K562 (cell line): ENCODE measurements around the gene TRIP6. TPM values are rescaled to one million over a fixed set of nuclear protein-coding genes. Genes with fewer than 3 reads are reported as not detected.

Experiments used
- ATAC-seq: fragments of 200-7000 bp; cut with Tn5 transposase; 3 replicates; pipeline ENCODE4 v1.9.1; 2020; ENCODE audit warnings: moderate library complexity
- BruUV-seq: library from RNA; stranded (reverse); fragments of 400-500 nt; replicated peaks from 2 replicates; lab custom pipeline; 2021; lab: Mats Ljungman, UMichigan
- CTCF ChIA-PET: fragments of 300-600 bp; formaldehyde crosslinking; extraction: SDS; loops from one replicate; lab custom pipeline; 2021; ENCODE audit warnings: low intra/inter-chr PET ratio; lab: Yijun Ruan, JAX
- POLR2A ChIA-PET: fragments of 300-600, 350-650 bp; sonication (Branson Sonifier 250); formaldehyde crosslinking; extraction: SDS; loops from one replicate; lab custom pipeline; 2021; ENCODE audit warnings: antibody characterized with exemption, inconsistent platforms; lab: Yijun Ruan, JAX
- DNase-seq, 4 experiments: peaks; one replicate each; pipeline versions ENCODE4 v3.0.0 to v3.0.0-alpha.2; 2011 to 2018; ENCODE audit warnings: low spot score in 3 of 4, mixed read lengths in 3 of 4; ENCODE audit errors: extremely low read depth in 1 of 4
- FAIRE-seq: peaks from 2 replicates; lab custom pipeline; 2011; peaks lifted over from hg19 to GRCh38; lab: Jason Lieb, UNC
- H2AFZ ChIP-seq: 2 replicates; pipeline ENCODE4 v1.6.0; 2011; ENCODE audit warnings: low read depth, low read length, control low read depth, inconsistent platforms
- H3K27ac ChIP-seq: fragments of 200-600 bp; 3 replicates; pipeline ENCODE4 v1.8.0; 2011; ENCODE audit warnings: low read depth, mild to moderate bottlenecking, control low read depth, inconsistent platforms, low read length, moderate library complexity, mixed read lengths; ENCODE audit errors: extremely low read depth
- H3K27me3 ChIP-seq, 2 experiments: fragments of 300-600 bp in 1 of 2; 2 replicates in 1 of 2; 3 replicates in 1 of 2; pipeline versions ENCODE4 v1.6.0 to v1.8.0; 2011; ENCODE audit warnings: inconsistent platforms in 2 of 2, low read length in 2 of 2, mild to moderate bottlenecking in 1 of 2, mixed read lengths in 1 of 2, moderate library complexity in 1 of 2; ENCODE audit not compliant: control insufficient read depth in 2 of 2, insufficient read depth in 2 of 2
- H3K36me3 ChIP-seq: fragments of 300-600 bp; 3 replicates; pipeline ENCODE4 v1.8.0; 2011; ENCODE audit warnings: mild to moderate bottlenecking, low read length, inconsistent platforms; ENCODE audit not compliant: control insufficient read depth, insufficient read depth
- H3K4me1 ChIP-seq, 2 experiments: fragments of 200-600 bp in 1 of 2; replicated peaks in 1 of 2; 2 replicates in 1 of 2; 3 replicates in 1 of 2; pipeline versions ENCODE4 v1.5.1 to v1.8.0; 2011; ENCODE audit warnings: inconsistent platforms in 2 of 2, low read length in 2 of 2, mild to moderate bottlenecking in 1 of 2, mixed read lengths in 1 of 2, moderate library complexity in 1 of 2; ENCODE audit not compliant: control insufficient read depth in 2 of 2, insufficient read depth in 2 of 2
- H3K4me2 ChIP-seq: 2 replicates; pipeline ENCODE4 v1.6.1; 2011; ENCODE audit warnings: low read length, control low read depth, inconsistent platforms, mixed read lengths; ENCODE audit not compliant: insufficient read depth
- H3K4me3 ChIP-seq: fragments of 200-600 bp; sonication (generic), shearing (Covaris generic); 2 replicates; pipeline ENCODE4 v1.5.1; 2016; ENCODE audit warnings: control low read depth, inconsistent platforms
- H3K79me2 ChIP-seq: fragments of 200-600 bp; 3 replicates; pipeline ENCODE4 v1.8.0; 2011; ENCODE audit warnings: low read length, inconsistent platforms; ENCODE audit not compliant: control insufficient read depth, insufficient read depth
- H3K9ac ChIP-seq, 2 experiments: 2 replicates each; pipeline versions ENCODE4 v1.6.0 to v1.6.1; 2011; ENCODE audit warnings: low read depth in 2 of 2, low read length in 2 of 2, control low read depth in 1 of 2, inconsistent platforms in 1 of 2, mild to moderate bottlenecking in 1 of 2, mixed read lengths in 1 of 2; ENCODE audit not compliant: insufficient read depth in 1 of 2
- H3K9me1 ChIP-seq: one replicate; pipeline ENCODE4 v1.6.0; 2011; ENCODE audit warnings: inconsistent platforms, mild to moderate bottlenecking, low read length, moderate library complexity; ENCODE audit not compliant: control insufficient read depth, insufficient read depth
- H3K9me3 ChIP-seq: replicated peaks from 2 replicates; pipeline ENCODE4 v1.5.1; 2011; ENCODE audit warnings: low read depth, low read length, inconsistent platforms; ENCODE audit not compliant: control insufficient read depth, insufficient read depth
- H4K20me1 ChIP-seq: replicated peaks from 2 replicates; pipeline ENCODE4 v1.6.1; 2011; ENCODE audit warnings: low read length, inconsistent platforms, mixed read lengths; ENCODE audit not compliant: control insufficient read depth, insufficient read depth
- ELK3 ChIP-seq: fragments of 450-650 bp; formaldehyde crosslinking; IDR thresholded peaks from 2 replicates; pipeline ENCODE4 v1.4.0; 2020; ENCODE audit warnings: mild to moderate bottlenecking
- HMBOX1 ChIP-seq: sonication (generic); IDR thresholded peaks from 2 replicates; pipeline ENCODE4 v1.6.1; 2016
- NFIC ChIP-seq: fragments of 450-650 bp; IDR thresholded peaks from 2 replicates; pipeline ENCODE4 v1.6.1; 2017; ENCODE audit warnings: mild to moderate bottlenecking, inconsistent platforms
- PKNOX1 ChIP-seq: fragments of 450-650 bp; IDR thresholded peaks from 2 replicates; pipeline ENCODE4 v1.6.1; 2016
- TEAD1 ChIP-seq, 2 experiments: fragments of 450-650 bp in 1 of 2; sonication (generic) in 1 of 2; formaldehyde crosslinking; IDR thresholded peaks; 2 replicates each; pipeline versions ENCODE4 v1.4.0 to v1.8.0; 2020 to 2022; ENCODE audit warnings: mild to moderate bottlenecking in 2 of 2, missing genetic modification reagents in 1 of 2
- ZBTB40 ChIP-seq, 2 experiments: fragments of 450-650 bp in 1 of 2; sonication (generic) in 1 of 2; formaldehyde crosslinking in 1 of 2; IDR thresholded peaks; 2 replicates each; pipeline versions ENCODE4 v1.7.1 to v1.9.0; 2016 to 2022; ENCODE audit warnings: inconsistent platforms in 1 of 2, mild to moderate bottlenecking in 1 of 2, missing genetic modification reagents in 1 of 2
- ZC3H4 ChIP-seq: sonication (generic); formaldehyde crosslinking; IDR thresholded peaks from 2 replicates; pipeline ENCODE4 v1.9.0; 2021; ENCODE audit warnings: missing genetic modification reagents, borderline replicate concordance
- ZKSCAN8 ChIP-seq: fragments of 200-800 bp; sonication (Bioruptor generic); IDR thresholded peaks from 2 replicates; pipeline ENCODE4 v1.6.1; 2016; ENCODE audit warnings: missing genetic modification characterization, missing compliant biosample characterization
- WGBS: fragments of 100-300 bp; shearing (Covaris generic); methylation state at CpG from one replicate; pipeline ENCODE4 v1.1.6; 2016; ENCODE audit warnings: low coverage, mixed read lengths; ENCODE audit not compliant: insufficient coverage; ENCODE audit errors: missing lambda C conversion rate; 5-methylcytosine and 5-hydroxymethylcytosine counted together
- in situ Hi-C: fragments of 300-500 bp; cut with MboI; formaldehyde crosslinking; loops from 4 replicates; pipeline ENCODE4 v1.15.0; 2018; ENCODE audit warnings: inconsistent platforms, mixed read lengths
- intact Hi-C: fragments of 100-400 bp; cut with micrococcal nuclease; formaldehyde crosslinking; loops from 2 replicates; pipeline ENCODE4 v1.14.2; 2022
- polyA plus RNA-seq, 8 experiments: library from polyadenylated mRNA; depleted of rRNA in 4 of 8; stranded (reverse) in 5 of 8; unstranded in 3 of 8; fragments of >200 nt; fragmentation: Nextera tagmentation in 2 of 8; fragmentation: Illumina TruSeq in 1 of 8; extraction: Ambion mirVana in 2 of 8; extraction: Trizol in 1 of 8; gene quantifications; 2 replicates each; pipeline versions ENCODE4 v1.2.1 to v1.2.3, GENCODE V29; 2011 to 2014; ENCODE audit warnings: inconsistent platforms in 1 of 8, missing spikeins in 1 of 8
- total RNA-seq, 7 experiments: library from RNA; depleted of rRNA in 6 of 7; stranded (reverse); fragments of >200 nt in 6 of 7; fragmentation: Illumina TruSeq in 2 of 7; extraction: Trizol in 2 of 7; gene quantifications; 2 replicates each; pipeline versions ENCODE4 v1.2.1 to v1.2.3, GENCODE V29; 2011 to 2021; ENCODE audit warnings: low replicate concordance in 1 of 7

TRIP6 gene
- total and polyA plus RNA-seq, 9 of the 15 experiments (the other 6 are each of a cell fraction or from before 2014, with no cell fraction given) = 5.9 to 141 (median 54.0) TPM

GRCh38 chr7:100824499-100825214, 42.5 kb upstream of the TRIP6 start:
- no peaks in the 10 kb centered on the region for H3K9me3 ChIP-seq
- H3K4me3 ChIP-seq = peak overlapping the region; percentile 71; the same call in 1 of the 2 replicates
- H2AFZ ChIP-seq = no peak overlapping the region
- H3K9me1 ChIP-seq = peaks cover 4% of the 10 kb centered on the region
- ChIA-PET POLR2A (interaction anchor here (0.7 to 1.6 kb wide), 2 partner anchors 19 to 119 kb away, joined by 3 to 4 read pairs; partner anchors contain the start of gene POP7), CTCF (no interaction called here)
- peak overlapping the region; percentile 98 for H3K4me2 ChIP-seq
- H3K4me1 ChIP-seq = peaks cover 17 to 68% of the 10 kb centered on the region in 2 experiments; a peak in 4 of 5 replicates
- no TSS peak for BruUV-seq
- H3K9ac ChIP-seq = peak overlapping the region; percentile 61 to 88
- peaks cover 49% of the 10 kb centered on the region; the same call in 2 of the 3 replicates for H3K36me3 ChIP-seq
- intact Hi-C loops (no loop called here), in situ Hi-C loops (no loop called here)
- H3K27ac ChIP-seq = no peak overlapping the region
- no peaks in the 10 kb centered on the region for H3K27me3 ChIP-seq
- peaks cover 55% of the 10 kb centered on the region for H3K79me2 ChIP-seq
- WGBS = 78% methylated on average over 16 of the region's 18 CpGs
- ATAC-seq = no peak
- peaks cover 9% of the 10 kb centered on the region; the same call in 1 of the 2 replicates for H4K20me1 ChIP-seq
- DNase-seq = peak in 1 of 4 experiments; percentile 22
- FAIRE-seq = no peak
- TF ChIP-seq ZKSCAN8 (CRISPR knock-in tag) (no peak), ELK3 (CRISPR knock-in tag) (no peak), PKNOX1 (no peak), NFIC (no peak), ZC3H4 (no peak), TEAD1 (CRISPR knock-in tag; IDR thresholded peaks at IDR 0.05) (no peak), ZBTB40 (IDR thresholded peaks at IDR 0.05) (no peak), ZBTB40 (CRISPR knock-in tag; IDR thresholded peaks at IDR 0.05) (no peak), HMBOX1 (no peak)
